ENCODE results near the gene ARSG.

Gene ARSG

GRCh38 chr17:68378268-68379176 lies 87.2 kb downstream of the ARSG start:
- DNase-seq (ENCODE audit: low spot score): peak; percentile 69

GRCh38 chr17:68379177-68379510 lies 87.8 kb downstream of the ARSG start:
- no peak for DNase-seq (ENCODE audit: low spot score)

DNA sequence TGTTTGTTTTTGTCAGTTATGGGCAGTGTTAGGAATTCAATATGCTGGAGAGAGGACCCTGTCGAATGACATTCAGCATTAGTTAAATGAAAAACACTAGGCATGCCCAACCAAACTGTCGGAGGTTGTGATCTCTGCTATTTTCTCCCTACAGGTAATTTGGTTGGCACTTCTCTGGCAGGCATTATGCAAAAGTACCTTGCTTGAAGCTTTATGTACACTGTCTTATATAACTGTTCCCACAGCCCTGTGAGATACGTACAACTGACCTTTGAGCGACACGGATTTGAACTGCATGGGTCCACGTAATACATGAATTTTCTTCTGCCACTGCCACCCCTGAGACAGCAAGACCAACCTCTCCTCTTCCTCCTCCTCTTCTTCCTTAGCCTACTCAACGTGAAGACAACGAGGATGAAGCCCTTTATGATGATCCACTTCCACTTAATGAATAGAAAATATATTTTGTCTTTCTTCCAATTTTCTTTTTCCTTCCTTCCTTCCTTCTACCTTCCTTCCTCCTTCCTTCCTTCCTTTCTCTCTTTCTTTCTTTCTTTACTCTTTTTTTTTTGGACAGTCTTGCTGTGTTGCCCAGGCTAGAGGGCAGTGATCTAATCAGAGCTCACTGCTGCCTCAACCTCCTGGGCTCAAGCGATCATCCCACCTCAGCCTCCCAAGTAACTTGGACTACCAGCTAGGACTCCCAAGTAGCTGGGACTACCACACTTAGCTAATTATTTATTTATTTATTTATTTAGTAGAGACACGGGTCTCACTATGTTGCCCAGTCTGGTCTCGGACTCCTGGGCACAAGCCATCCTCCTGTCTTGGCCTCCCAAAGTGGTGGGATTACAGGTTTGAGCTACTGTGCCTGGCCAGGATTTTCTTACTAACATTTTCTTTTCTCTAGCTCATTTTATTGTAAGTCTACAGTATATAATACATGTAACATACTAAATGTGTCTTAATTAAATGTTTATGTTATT lies 88.7 kb downstream of the ARSG start:
- no peak for DNase-seq (ENCODE audit: low spot score)

DNA sequence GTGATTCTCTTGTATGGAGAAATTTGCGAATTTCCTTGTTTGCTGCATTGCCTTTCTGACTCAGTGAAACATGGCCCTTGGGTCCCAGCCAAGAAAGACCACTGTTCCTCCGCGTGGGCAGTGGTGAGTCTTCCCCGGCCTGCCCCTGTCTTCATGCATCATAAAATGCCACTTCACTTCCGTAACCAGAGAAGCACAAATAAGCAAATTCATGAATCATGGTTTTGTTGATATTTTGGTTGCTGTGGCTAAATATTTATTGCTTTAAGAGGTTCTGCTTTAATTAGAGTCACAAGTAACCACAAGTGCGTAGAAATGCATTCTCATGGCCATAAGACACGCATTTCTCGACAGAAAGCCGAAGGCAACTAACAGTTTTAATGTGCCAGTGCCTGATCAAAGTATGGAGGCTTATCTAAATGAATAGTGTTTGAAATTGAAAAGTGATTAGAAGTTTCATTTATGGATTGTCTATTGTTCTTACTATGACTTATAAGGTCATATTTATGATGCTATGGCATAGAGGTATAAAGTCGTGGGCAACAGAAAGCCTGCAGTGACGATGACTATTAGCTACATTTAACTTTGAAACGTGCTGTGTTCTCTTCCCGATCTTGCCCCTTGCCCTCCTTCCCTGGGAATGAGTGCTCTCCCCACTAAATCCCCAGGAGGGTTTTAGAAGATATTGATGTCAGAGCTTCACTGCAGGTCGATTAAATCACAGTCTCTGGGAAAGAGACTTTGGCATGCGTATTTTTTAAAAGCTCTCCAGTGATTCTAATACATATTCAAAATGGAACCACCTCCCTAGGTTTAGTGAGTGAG lies 90.0 kb downstream of the ARSG start:
- DNase-seq (ENCODE audit: low spot score): peak; percentile 75

DNA sequence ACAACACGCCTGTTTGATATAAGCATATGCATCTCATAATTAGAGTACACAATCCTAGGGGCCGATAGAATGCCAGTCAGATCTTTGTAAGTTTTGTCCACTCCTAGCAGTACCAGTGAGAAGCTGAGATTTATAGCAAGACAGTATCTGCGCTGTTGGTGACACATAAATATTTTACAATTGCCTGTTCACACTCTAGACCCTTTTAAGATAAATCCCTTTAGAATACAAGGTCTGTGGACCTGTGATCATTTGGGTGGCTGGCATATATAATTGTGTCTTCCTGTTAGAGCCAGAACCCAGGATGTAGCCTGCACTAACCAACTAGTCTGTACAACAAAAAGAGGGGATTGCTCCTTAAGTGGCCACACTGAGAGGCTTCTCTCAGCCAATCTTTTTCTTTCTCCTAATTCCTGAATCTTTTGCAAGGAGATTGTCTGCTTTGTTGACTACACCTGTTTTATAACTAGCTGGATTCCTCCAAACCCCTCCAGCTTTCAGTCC lies 91.3 kb downstream of the ARSG start:
- DNase-seq (ENCODE audit: low spot score): no peak

DNA sequence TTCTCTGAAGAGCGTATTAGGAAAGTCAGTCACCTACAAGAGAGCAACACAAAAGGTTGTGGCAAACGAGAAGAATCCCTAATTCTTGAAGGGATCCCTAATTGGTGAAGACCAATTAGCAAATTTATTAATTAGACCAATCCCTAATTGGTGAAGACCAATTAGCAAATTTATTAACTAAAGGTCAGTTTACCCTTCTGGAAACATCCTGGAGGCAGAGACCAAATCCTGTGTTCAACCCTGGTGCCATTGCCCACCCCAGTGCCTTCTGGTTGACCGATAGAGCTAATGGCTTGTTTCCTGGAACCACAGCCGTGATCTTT lies 91.8 kb downstream of the ARSG start:
- no peak for DNase-seq (ENCODE audit: low spot score)

DNA sequence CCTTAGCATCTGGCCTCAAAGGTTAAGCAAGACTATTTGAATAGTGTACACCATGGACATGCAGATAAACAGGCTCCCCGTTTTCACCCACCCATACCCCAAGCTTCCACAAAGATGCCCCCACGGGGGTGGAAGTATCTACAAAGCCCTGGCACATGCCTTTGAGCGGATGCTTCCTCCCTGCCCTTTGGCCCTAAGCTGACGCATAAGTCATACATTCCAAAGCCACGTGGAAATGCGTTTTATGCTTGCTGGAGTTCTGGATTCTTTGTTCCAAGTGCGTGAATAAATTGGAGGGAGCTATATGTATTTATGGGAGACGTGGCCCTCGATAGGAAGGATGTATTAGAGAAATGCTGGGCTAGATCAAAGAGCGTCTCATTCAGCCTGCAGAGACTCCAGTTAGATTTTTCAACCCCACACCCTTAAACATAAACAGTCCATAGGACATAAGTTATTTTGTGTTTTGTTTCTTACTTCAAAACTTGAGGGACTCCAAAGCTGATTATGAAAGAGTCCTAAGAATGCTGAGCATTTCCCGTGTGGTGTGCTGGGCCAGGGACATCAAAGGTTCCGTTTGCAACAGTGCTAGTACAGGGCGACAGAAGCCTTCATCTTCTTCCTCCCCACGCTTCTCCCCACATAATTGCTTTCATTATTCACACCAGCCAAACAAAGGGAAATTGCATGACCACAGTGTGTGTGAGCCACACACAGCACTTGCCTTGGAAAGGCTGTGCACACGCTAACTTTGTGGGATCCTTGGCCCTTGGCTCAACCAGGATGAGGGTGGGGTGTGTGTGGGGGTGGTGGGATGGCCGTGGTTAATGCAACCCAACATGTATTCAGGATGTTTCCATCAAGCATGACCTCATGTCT lies 92.4 kb downstream of the ARSG start:
- DNase-seq (ENCODE audit: low spot score): peak; percentile 70

DNA sequence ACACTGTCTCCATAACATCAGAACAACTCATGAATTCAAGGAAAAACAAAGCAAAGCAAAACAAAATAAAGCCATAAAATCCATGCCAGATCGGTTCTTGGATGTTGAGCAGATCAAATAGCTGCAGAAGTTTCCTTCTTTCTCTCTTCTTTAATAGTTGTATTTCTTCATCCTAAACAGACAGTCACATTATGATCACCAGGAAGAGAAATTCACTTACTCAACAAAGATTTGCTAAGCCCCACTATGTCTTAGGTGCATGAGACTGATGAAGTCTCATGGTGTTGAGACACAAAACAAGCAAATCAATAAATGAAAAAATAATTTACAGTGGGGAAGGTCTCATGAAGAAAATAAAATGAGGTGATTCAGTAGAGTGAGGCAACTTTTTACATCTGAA lies 93.2 kb downstream of the ARSG start:
- DNase-seq (ENCODE audit: low spot score): no peak

GRCh38 chr17:68384941-68385340 lies 93.6 kb downstream of the ARSG start:
- no peak for DNase-seq (ENCODE audit: low spot score)

- DNase-seq (ENCODE audit: low spot score): no peak
These were observed 94.4 kb downstream of the ARSG start for GRCh38 chr17:68385490-68386215.

GRCh38 chr17:68387435-68388218 lies 96.3 kb downstream of the ARSG start:
- peak; percentile 52 for DNase-seq (ENCODE audit: low spot score)

- no peak for DNase-seq (ENCODE audit: low spot score)
These were observed 97.7 kb downstream of the ARSG start for GRCh38 chr17:68389041-68389440.

GRCh38 chr17:68390888-68391545 lies 99.7 kb downstream of the ARSG start:
- no peak for DNase-seq (ENCODE audit: low spot score)

- DNase-seq (ENCODE audit: low spot score): no peak
These were observed 100.4 kb downstream of the ARSG start for GRCh38 chr17:68391561-68392268.

GRCh38 chr17:68394608-68395331 lies 103.5 kb downstream of the ARSG start:
- no peak for DNase-seq (ENCODE audit: low spot score)

- no peak for DNase-seq (ENCODE audit: low spot score)
These were observed 105.2 kb downstream of the ARSG start for GRCh38 chr17:68396226-68397107.

All from COLO829 (cell line).